Measurements from ENCODE around the gene U2AF1L4. TPM values are rescaled to one million over a fixed set of nuclear protein-coding genes. Genes with fewer than 3 reads are reported as not detected.
A peak's percentile ranks its signal among the peaks of the same experiment; 100 is the strongest.

Gene U2AF1L4
- total and polyA plus RNA-seq, 2 donors, result 19.8 to 45.0 TPM

- Histone ChIP-seq H3K27ac (ENCODE audit: low read depth in 1 of 2, low read length in 1 of 2) (no peak overlapping the region), H3K4me3 (ENCODE audit: low read length in 2 of 2) (no peak overlapping the region), H3K36me3 (ENCODE audit: control insufficient read depth in 2 of 2, insufficient read depth in 2 of 2, low read length in 1 of 2) (peaks cover 0 to 3% of the 10 kb centered on the region in 2 donors), H3K4me1 (ENCODE audit: control insufficient read depth in 2 of 2, insufficient read depth in 2 of 2, low read length in 2 of 2) (peaks cover 29 to 49% of the 10 kb centered on the region in 2 donors), H3K9me3 (ENCODE audit: control insufficient read depth in 2 of 2, insufficient read depth in 1 of 2, low read length in 1 of 2) (peaks cover 0 to 3% of the 10 kb centered on the region in 2 donors), H3K27me3 (ENCODE audit: control insufficient read depth in 2 of 2, insufficient read depth in 1 of 2, low read length in 1 of 2) (no peaks in the 10 kb centered on the region)
- WGBS, result 96% methylated on average over 5 of the region's 5 CpGs
- no peak for DNase-seq (ENCODE audit: low read depth in 6 of 9, low spot score in 9 of 9)
Measured at GRCh38 chr19:35746531-35746930, 1.3 kb upstream of the U2AF1L4 start.

- peaks cover 0 to 3% of the 10 kb centered on the region in 2 donors for H3K36me3 ChIP-seq (ENCODE audit: control insufficient read depth in 2 of 2, insufficient read depth in 2 of 2, low read length in 1 of 2)
- DNase-seq (ENCODE audit: low read depth in 6 of 9, low spot score in 9 of 9), result no peak
- H3K4me1 ChIP-seq (ENCODE audit: control insufficient read depth in 2 of 2, insufficient read depth in 2 of 2, low read length in 2 of 2), result peaks cover 30 to 54% of the 10 kb centered on the region in 2 donors
- no peaks in the 10 kb centered on the region for H3K27me3 ChIP-seq (ENCODE audit: control insufficient read depth in 2 of 2, insufficient read depth in 1 of 2, low read length in 1 of 2)
- peaks cover 0 to 3% of the 10 kb centered on the region in 2 donors for H3K9me3 ChIP-seq (ENCODE audit: control insufficient read depth in 2 of 2, insufficient read depth in 1 of 2, low read length in 1 of 2)
- WGBS, result 24% methylated on average over 4 of the region's 4 CpGs
- H3K27ac ChIP-seq (ENCODE audit: low read depth in 1 of 2, low read length in 1 of 2), result peak overlapping the region in 1 of 2 donors; percentile 98
- H3K4me3 ChIP-seq (ENCODE audit: low read length in 2 of 2), result peak overlapping the region; percentile 89 to 90
Measured at GRCh38 chr19:35746087-35746462, 857 bp upstream of the U2AF1L4 start.

GRCh38 chr19:35744430-35745327 lies 539 bp downstream of the U2AF1L4 start:
- H3K4me1 ChIP-seq (ENCODE audit: control insufficient read depth in 2 of 2, insufficient read depth in 2 of 2, low read length in 2 of 2), result peaks cover 34 to 64% of the 10 kb centered on the region in 2 donors
- H3K9me3 ChIP-seq (ENCODE audit: control insufficient read depth in 2 of 2, insufficient read depth in 1 of 2, low read length in 1 of 2), result peaks cover 0 to 3% of the 10 kb centered on the region in 2 donors

GRCh38 chr19:35743640-35744429 lies 1.4 kb downstream of the U2AF1L4 start:
- 94% methylated on average over 19 of the region's 19 CpGs for WGBS
- Histone ChIP-seq H3K4me1 (ENCODE audit: control insufficient read depth in 2 of 2, insufficient read depth in 2 of 2, low read length in 2 of 2) (peaks cover 30 to 59% of the 10 kb centered on the region in 2 donors), H3K36me3 (ENCODE audit: control insufficient read depth in 2 of 2, insufficient read depth in 2 of 2, low read length in 1 of 2) (peaks cover 2 to 9% of the 10 kb centered on the region in 2 donors), H3K27ac (ENCODE audit: low read depth in 1 of 2, low read length in 1 of 2) (peak overlapping the region; percentile 98 to 100), H3K27me3 (ENCODE audit: control insufficient read depth in 2 of 2, insufficient read depth in 1 of 2, low read length in 1 of 2) (no peaks in the 10 kb centered on the region), H3K4me3 (ENCODE audit: low read length in 2 of 2) (peak overlapping the region in 1 of 2 donors; percentile 90), H3K9me3 (ENCODE audit: control insufficient read depth in 2 of 2, insufficient read depth in 1 of 2, low read length in 1 of 2) (peaks cover 0 to 3% of the 10 kb centered on the region in 2 donors)
- no peak for DNase-seq (ENCODE audit: low read depth in 6 of 9, low spot score in 9 of 9)

More at GRCh38 chr19:35744430-35745327, 539 bp downstream of the U2AF1L4 start:
- Histone ChIP-seq H3K27ac (ENCODE audit: low read depth in 1 of 2, low read length in 1 of 2) (peak overlapping the region; percentile 98 to 100), H3K4me3 (ENCODE audit: low read length in 2 of 2) (peak overlapping the region; percentile 89 to 90), H3K27me3 (ENCODE audit: control insufficient read depth in 2 of 2, insufficient read depth in 1 of 2, low read length in 1 of 2) (no peaks in the 10 kb centered on the region), H3K36me3 (ENCODE audit: control insufficient read depth in 2 of 2, insufficient read depth in 2 of 2, low read length in 1 of 2) (peaks cover 0 to 3% of the 10 kb centered on the region in 2 donors)
- WGBS, result 8% methylated on average over 41 of the region's 41 CpGs
- DNase-seq (ENCODE audit: low read depth in 6 of 9, low spot score in 9 of 9), result peak; percentile 88 to 98 (median 94)

- no peaks in the 10 kb centered on the region for H3K27me3 ChIP-seq (ENCODE audit: control insufficient read depth in 2 of 2, insufficient read depth in 1 of 2, low read length in 1 of 2)
- peak within 1 kb of the TSS; percentile 96 to 97 for H3K27ac ChIP-seq (ENCODE audit: low read depth in 1 of 2, low read length in 1 of 2)
- DNase-seq (ENCODE audit: low read depth in 6 of 9, low spot score in 9 of 9), result peak in 3 of 9 donors; percentile 37 to 81 (median 60)
- peaks cover 14 to 25% of the 10 kb centered on the region in 2 donors for H3K36me3 ChIP-seq (ENCODE audit: control insufficient read depth in 2 of 2, insufficient read depth in 2 of 2, low read length in 1 of 2)
- H3K9me3 ChIP-seq (ENCODE audit: control insufficient read depth in 2 of 2, insufficient read depth in 1 of 2, low read length in 1 of 2), result peaks cover 0 to 3% of the 10 kb centered on the region in 2 donors
- H3K4me3 ChIP-seq (ENCODE audit: low read length in 2 of 2), result peak within 1 kb of the TSS; percentile 8 to 79
- WGBS, result 17% methylated on average over 9 of the region's 9 CpGs
- H3K4me1 ChIP-seq (ENCODE audit: control insufficient read depth in 2 of 2, insufficient read depth in 2 of 2, low read length in 2 of 2), result peaks cover 30 to 53% of the 10 kb centered on the region in 2 donors
Measured at GRCh38 chr19:35742121-35742724, 3.0 kb downstream of the U2AF1L4 start, which contains the start of gene IGFLR1. IGFLR1 (minus strand) TSS chr19:35742452; CDS start chr19:35741180, 1,272 bp downstream.

- H3K27me3 ChIP-seq (ENCODE audit: control insufficient read depth in 2 of 2, insufficient read depth in 1 of 2, low read length in 1 of 2), result no peaks in the 10 kb centered on the region
- peaks cover 23 to 34% of the 10 kb centered on the region in 2 donors for H3K36me3 ChIP-seq (ENCODE audit: control insufficient read depth in 2 of 2, insufficient read depth in 2 of 2, low read length in 1 of 2)
- WGBS, result 4% methylated on average over 12 of the region's 12 CpGs
- H3K9me3 ChIP-seq (ENCODE audit: control insufficient read depth in 2 of 2, insufficient read depth in 1 of 2, low read length in 1 of 2), result peaks cover 0 to 3% of the 10 kb centered on the region in 2 donors
- peak overlapping the region; percentile 79 for H3K4me3 ChIP-seq (ENCODE audit: low read length in 2 of 2)
- H3K4me1 ChIP-seq (ENCODE audit: control insufficient read depth in 2 of 2, insufficient read depth in 2 of 2, low read length in 2 of 2), result peaks cover 27 to 52% of the 10 kb centered on the region in 2 donors
- H3K27ac ChIP-seq (ENCODE audit: low read depth in 1 of 2, low read length in 1 of 2), result peak overlapping the region; percentile 96 to 97
- no peak for DNase-seq (ENCODE audit: low read depth in 6 of 9, low spot score in 9 of 9)
Measured at GRCh38 chr19:35741203-35741515, 4.1 kb downstream of the U2AF1L4 start.

- H3K27me3 ChIP-seq (ENCODE audit: control insufficient read depth in 2 of 2, insufficient read depth in 1 of 2, low read length in 1 of 2), result no peaks in the 10 kb centered on the region
- H3K9me3 ChIP-seq (ENCODE audit: control insufficient read depth in 2 of 2, insufficient read depth in 1 of 2, low read length in 1 of 2), result peaks cover 0 to 3% of the 10 kb centered on the region in 2 donors
- under 1% methylated on average over 63 of the region's 63 CpGs for WGBS
- H3K4me1 ChIP-seq (ENCODE audit: control insufficient read depth in 2 of 2, insufficient read depth in 2 of 2, low read length in 2 of 2), result peaks cover 21 to 47% of the 10 kb centered on the region in 2 donors
- peak overlapping the region; percentile 79 for H3K4me3 ChIP-seq (ENCODE audit: low read length in 2 of 2)
- peaks cover 26 to 34% of the 10 kb centered on the region in 2 donors for H3K36me3 ChIP-seq (ENCODE audit: control insufficient read depth in 2 of 2, insufficient read depth in 2 of 2, low read length in 1 of 2)
- DNase-seq (ENCODE audit: low read depth in 6 of 9, low spot score in 9 of 9), result peak; percentile 90 to 98 (median 96)
- peak overlapping the region; percentile 96 to 97 for H3K27ac ChIP-seq (ENCODE audit: low read depth in 1 of 2, low read length in 1 of 2)
Measured at GRCh38 chr19:35740423-35741202, 4.6 kb downstream of the U2AF1L4 start.

GRCh38 chr19:35740108-35740422 lies 5.2 kb downstream of the U2AF1L4 start:
- Histone ChIP-seq H3K27ac (ENCODE audit: low read depth in 1 of 2, low read length in 1 of 2) (peak overlapping the region; percentile 38 to 43), H3K4me3 (ENCODE audit: low read length in 2 of 2) (peak overlapping the region; percentile 79), H3K36me3 (ENCODE audit: control insufficient read depth in 2 of 2, insufficient read depth in 2 of 2, low read length in 1 of 2) (peaks cover 31 to 38% of the 10 kb centered on the region in 2 donors), H3K4me1 (ENCODE audit: control insufficient read depth in 2 of 2, insufficient read depth in 2 of 2, low read length in 2 of 2) (peaks cover 21 to 47% of the 10 kb centered on the region in 2 donors), H3K27me3 (ENCODE audit: control insufficient read depth in 2 of 2, insufficient read depth in 1 of 2, low read length in 1 of 2) (no peaks in the 10 kb centered on the region), H3K9me3 (ENCODE audit: control insufficient read depth in 2 of 2, insufficient read depth in 1 of 2, low read length in 1 of 2) (peaks cover 0 to 3% of the 10 kb centered on the region in 2 donors)
- no peak for DNase-seq (ENCODE audit: low read depth in 6 of 9, low spot score in 9 of 9)
- 13% methylated on average over 16 of the region's 16 CpGs for WGBS

Measured in thymus (tissue), 11 donors.